ENCODE results near the gene ANKRD45. TPM values are rescaled to one million over a fixed set of nuclear protein-coding genes. Genes with fewer than 3 reads are reported as not detected.
"Not testable (repeated sequence)": the region's sequence is repeated elsewhere in the genome, so short reads cannot be mapped to it uniquely, and the experiment has no call there.

ANKRD45 gene
- total RNA-seq, 1 experiment from 2014 or later, result 0.44 TPM

DNA sequence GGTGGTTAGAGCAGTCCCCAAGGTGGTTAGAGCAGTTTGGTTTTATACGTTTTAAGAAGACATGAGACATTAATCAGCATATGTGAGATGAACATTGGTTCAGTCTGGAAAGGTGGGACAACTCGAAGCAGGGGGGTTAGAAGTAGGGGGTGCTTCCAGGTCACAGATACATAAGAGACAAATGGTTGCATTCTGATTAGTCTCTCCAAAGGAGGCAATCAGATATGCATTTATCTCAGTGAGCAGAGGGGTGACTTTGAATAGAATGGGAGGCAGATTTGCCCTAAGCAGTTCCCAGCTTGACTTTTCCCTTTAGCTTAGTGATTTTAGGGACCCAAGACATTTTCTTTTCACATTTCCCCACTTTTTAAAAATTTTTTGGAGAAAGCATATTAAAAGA, 4.8 kb upstream of the ANKRD45 start:
- H3K4me1 ChIP-seq (ENCODE audit: control insufficient read depth in 1 of 2, insufficient read depth in 2 of 2, low read length in 2 of 2); H4K20me1 ChIP-seq (ENCODE audit: insufficient read depth); H3K4me2 ChIP-seq (ENCODE audit: low read length); H3K9me3 ChIP-seq (ENCODE audit: control insufficient read depth in 1 of 2, insufficient read depth in 1 of 2, low read depth in 1 of 2, low read length in 2 of 2); ATAC-seq; H3K9ac ChIP-seq (ENCODE audit: low read length); RAD21 ChIA-PET (ENCODE audit: low non-redundant PET in 1 of 2, low total read pairs in 2 of 2, uncharacterized antibody in 2 of 2, unreplicated experiment in 2 of 2); H3K9me2 ChIP-seq (ENCODE audit: insufficient read depth); H3K36me3 ChIP-seq (ENCODE audit: control insufficient read depth in 1 of 2, insufficient read depth in 2 of 2, low read length in 2 of 2); intact Hi-C loops (cut with micrococcal nuclease); H3K4me3 ChIP-seq (replicated peaks in 1 of 2; ENCODE audit: low read depth in 1 of 2, low read length in 2 of 2); H3K27me3 ChIP-seq (ENCODE audit: insufficient read depth, low read length); DNase-seq (ENCODE audit: low read depth, low spot score); H3K27ac ChIP-seq (ENCODE audit: low read depth, low read length); H3K79me2 ChIP-seq (ENCODE audit: insufficient read depth, low read length); H2AFZ ChIP-seq (ENCODE audit: low read depth, low read length, poor library complexity, severe bottlenecking); POLR2A ChIA-PET; BruUV-seq (replicated peaks); CTCF ChIA-PET: not testable (repeated sequence)

DNA sequence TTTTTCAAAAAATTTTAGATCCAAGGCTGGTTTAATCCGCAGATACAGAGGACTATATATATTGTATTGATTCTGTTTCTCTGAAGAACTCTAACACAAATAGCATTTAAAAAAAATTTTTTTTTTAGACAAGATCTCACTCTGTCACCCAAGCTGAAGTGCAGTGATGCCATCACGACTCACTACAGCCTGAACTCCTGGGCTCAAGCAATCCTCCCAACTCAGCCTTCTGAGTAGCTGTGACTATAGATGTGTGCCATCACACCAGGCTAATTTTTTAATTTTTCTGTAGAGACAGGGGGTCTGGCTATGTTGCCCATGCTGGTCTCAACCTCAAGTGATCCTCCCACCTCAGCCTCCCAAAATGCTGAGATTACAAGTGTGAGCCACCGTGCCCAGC, 3.0 kb downstream of the ANKRD45 start:
- no peak overlapping the region for H3K4me2 ChIP-seq (ENCODE audit: low read length)
- CTCF ChIA-PET, result no interaction called here

More for the DNA sequence above, 3.0 kb downstream of the ANKRD45 start:
- Histone ChIP-seq H3K27ac (ENCODE audit: low read depth, low read length) (no peak overlapping the region), H3K27me3 (ENCODE audit: insufficient read depth, low read length) (no peaks in the 10 kb centered on the region), H3K9me2 (ENCODE audit: insufficient read depth) (no peaks in the 10 kb centered on the region), H2AFZ (ENCODE audit: low read depth, low read length, poor library complexity, severe bottlenecking) (no peak overlapping the region), H3K36me3 (ENCODE audit: control insufficient read depth in 1 of 2, insufficient read depth in 2 of 2, low read length in 2 of 2) (no peaks in the 10 kb centered on the region), H3K4me1 (ENCODE audit: control insufficient read depth in 1 of 2, insufficient read depth in 2 of 2, low read length in 2 of 2) (peaks cover 0 to 4% of the 10 kb centered on the region in 2 experiments; a peak in 1 of 4 replicates), H3K79me2 (ENCODE audit: insufficient read depth, low read length) (no peaks in the 10 kb centered on the region), H3K9ac (ENCODE audit: low read length) (no peak overlapping the region), H4K20me1 (ENCODE audit: insufficient read depth) (no peaks in the 10 kb centered on the region), H3K9me3 (ENCODE audit: control insufficient read depth in 1 of 2, insufficient read depth in 1 of 2, low read depth in 1 of 2, low read length in 2 of 2) (no peaks in the 10 kb centered on the region), H3K4me3 (replicated peaks in 1 of 2; ENCODE audit: low read depth in 1 of 2, low read length in 2 of 2) (no peak overlapping the region)
- no TSS peak for BruUV-seq (replicated peaks)
- DNase-seq (ENCODE audit: low read depth, low spot score), result no peak
- TF ChIP-seq CTCF (IDR thresholded peaks at IDR 0.05 in 2 of 3, conservative IDR thresholded peaks at IDR 0.05 in 1 of 3; ENCODE audit: borderline replicate concordance in 1 of 3, insufficient read depth in 1 of 3, low read depth in 2 of 3, low read length in 2 of 3) (no peak), POLR2A (IDR thresholded peaks at IDR 0.05; ENCODE audit: borderline replicate concordance, extremely low read depth, insufficient read depth, insufficient read length) (no peak), ELF1 (IDR thresholded peaks at IDR 0.05; ENCODE audit: borderline replicate concordance, low read depth) (no peak), SIN3A (IDR thresholded peaks at IDR 0.05; ENCODE audit: low read depth) (no peak), EZH2phosphoT487 (IDR thresholded peaks at IDR 0.05; ENCODE audit: borderline replicate concordance) (no peak), YY1 (IDR thresholded peaks at IDR 0.05; ENCODE audit: extremely low read depth, insufficient replicate concordance, low read depth, low read length) (no peak), CBX3 (IDR thresholded peaks at IDR 0.05; ENCODE audit: low read depth) (no peak), REST (IDR thresholded peaks at IDR 0.05; ENCODE audit: low read depth) (no peak), SP1 (IDR thresholded peaks at IDR 0.05; ENCODE audit: low read depth) (no peak), JUND (IDR thresholded peaks at IDR 0.05) (no peak), TCF7L2 (IDR thresholded peaks at IDR 0.05; ENCODE audit: borderline replicate concordance, extremely low read depth, insufficient read depth, insufficient read length) (no peak)
- no peak for ATAC-seq
- POLR2A ChIA-PET, result no interaction called here
- RAD21 ChIA-PET (ENCODE audit: low non-redundant PET in 1 of 2, low total read pairs in 2 of 2, uncharacterized antibody in 2 of 2, unreplicated experiment in 2 of 2), result no interaction called here
- intact Hi-C loops (cut with micrococcal nuclease), result no loop called here

Data from HCT116 (cell line).